SK-N-SH (cell line): Measurements from ENCODE around the gene MYEOV. TPM values are rescaled to one million over a fixed set of nuclear protein-coding genes. Genes with fewer than 3 reads are reported as not detected.

Experiments used
- CTCF ChIA-PET: fragments of 300-600, 350-600 bp; formaldehyde crosslinking; extraction: SDS; loops from one replicate; lab custom pipeline; 2021; lab: Yijun Ruan, JAX
- POLR2A ChIA-PET: fragments of 350-600 bp; sonication (Branson Sonifier 250); formaldehyde crosslinking; extraction: SDS; loops from one replicate; lab custom pipeline; 2020; ENCODE audit warnings: antibody characterized with exemption, inconsistent platforms; lab: Yijun Ruan, JAX
- DNase-seq: peaks from one replicate; pipeline ENCODE4 v3.0.0; 2012
- H2AFZ ChIP-seq: fragments of 200-600 bp; sonication (generic); 2 replicates; pipeline ENCODE4 v1.8.1; 2016; ENCODE audit warnings: antibody characterized with exemption, mild to moderate bottlenecking, low read depth
- H3F3A ChIP-seq: fragments of 200-600 bp; sonication (generic); replicated peaks from 2 replicates; pipeline ENCODE3; 2016; ENCODE audit warnings: antibody characterized with exemption, mild to moderate bottlenecking; ENCODE audit not compliant: insufficient read depth
- H3K27ac ChIP-seq, 2 experiments: fragments of 200-500 bp in 1 of 2; fragments of 200-600 bp in 1 of 2; sonication (Bioruptor generic) in 1 of 2; sonication (generic), shearing (Covaris generic) in 1 of 2; 2 replicates each; pipeline versions ENCODE4 v1.5.1 to v1.6.1; 2014 to 2016; ENCODE audit warnings: low read depth in 2 of 2, inconsistent platforms in 1 of 2, low read length in 1 of 2, mild to moderate bottlenecking in 1 of 2, mixed read lengths in 1 of 2
- H3K27me3 ChIP-seq: fragments of 200-600 bp; sonication (generic), shearing (Covaris generic); 2 replicates; pipeline ENCODE4 v1.6.1; 2016; ENCODE audit warnings: mixed run types; ENCODE audit not compliant: insufficient read depth
- H3K36me3 ChIP-seq, 2 experiments: fragments of 200-500 bp in 1 of 2; fragments of 200-600 bp in 1 of 2; sonication (Bioruptor generic) in 1 of 2; sonication (generic) in 1 of 2; replicated peaks in 1 of 2; 2 replicates each; pipeline versions ENCODE3 to v1.5.1; 2014 to 2016; ENCODE audit warnings: low read length in 1 of 2, mild to moderate bottlenecking in 1 of 2; ENCODE audit not compliant: insufficient read depth in 2 of 2, control insufficient read depth in 1 of 2
- H3K4me1 ChIP-seq, 2 experiments: fragments of 200-500 bp in 1 of 2; fragments of 200-600 bp in 1 of 2; sonication (Bioruptor generic) in 1 of 2; sonication (generic), shearing (Covaris generic) in 1 of 2; 2 replicates each; pipeline versions ENCODE4 v1.5.1 to v1.6.1; 2014 to 2016; ENCODE audit warnings: low read depth in 1 of 2, low read length in 1 of 2, mixed run types in 1 of 2; ENCODE audit not compliant: insufficient read depth in 2 of 2, control insufficient read depth in 1 of 2
- H3K4me2 ChIP-seq: fragments of 200-600 bp; sonication (generic), shearing (Covaris generic); 2 replicates; pipeline ENCODE4 v1.6.1; 2017; ENCODE audit warnings: mixed run types
- H3K4me3 ChIP-seq, 2 experiments: fragments of 200-500 bp in 1 of 2; fragments of 200-600 bp in 1 of 2; sonication (Bioruptor generic) in 1 of 2; sonication (generic), shearing (Covaris generic) in 1 of 2; 2 replicates each; pipeline versions ENCODE4 v1.5.1 to v1.8.1; 2014 to 2016; ENCODE audit warnings: low read depth in 2 of 2, inconsistent platforms in 1 of 2, low read length in 1 of 2, mild to moderate bottlenecking in 1 of 2, mixed read lengths in 1 of 2, moderate library complexity in 1 of 2
- H3K79me2 ChIP-seq: fragments of 200-600 bp; sonication (generic); 2 replicates; pipeline ENCODE4 v1.8.1; 2017; ENCODE audit warnings: mild to moderate bottlenecking; ENCODE audit not compliant: insufficient read depth
- H3K9ac ChIP-seq: fragments of 200-600 bp; sonication (generic); 2 replicates; pipeline ENCODE4 v1.6.1; 2017; ENCODE audit warnings: mixed run types
- H3K9me2 ChIP-seq: fragments of 200-600 bp; sonication (generic); 2 replicates; pipeline ENCODE4 v1.6.1; 2017; ENCODE audit warnings: mixed run types
- H3K9me3 ChIP-seq: fragments of 200-600 bp; sonication (generic); 2 replicates; pipeline ENCODE4 v1.6.1; 2017; ENCODE audit warnings: mixed run types, mild to moderate bottlenecking, moderate library complexity
- H4K20me1 ChIP-seq: fragments of 200-600 bp; sonication (generic); 2 replicates; pipeline ENCODE4 v1.6.1; 2017; ENCODE audit warnings: mild to moderate bottlenecking, mixed run types; ENCODE audit not compliant: insufficient read depth
- CHD2 ChIP-seq: fragments of 150-350 bp; IDR thresholded peaks from 2 replicates; pipeline ENCODE4 v1.6.1; 2018; ENCODE audit warnings: low read length; ENCODE audit not compliant: partially characterized antibody
- ELF1 ChIP-seq: IDR thresholded peaks from 2 replicates; pipeline ENCODE4 v1.4.0; 2012
- EP300 ChIP-seq, 2 experiments: IDR thresholded peaks; 2 replicates each; pipeline versions ENCODE4 v1.4.0 to v1.6.1; 2012; ENCODE audit warnings: borderline replicate concordance in 1 of 2, low read depth in 1 of 2, low read length in 1 of 2
- GATA2 ChIP-seq: sonication (generic); formaldehyde crosslinking; IDR thresholded peaks from 2 replicates; pipeline ENCODE4 v1.5.0; 2020; ENCODE audit warnings: mild to moderate bottlenecking, missing genetic modification reagents
- JUND ChIP-seq: IDR thresholded peaks from 2 replicates; pipeline ENCODE4 v1.4.0; 2012
- MAX ChIP-seq: IDR thresholded peaks from 2 replicates; pipeline ENCODE4 v1.4.0; 2012; ENCODE audit warnings: low read depth
- MEF2A ChIP-seq: IDR thresholded peaks from 2 replicates; pipeline ENCODE4 v1.4.0; 2012; ENCODE audit warnings: low read depth, borderline replicate concordance
- MXI1 ChIP-seq: IDR thresholded peaks from 2 replicates; pipeline ENCODE4 v1.6.1; 2012; ENCODE audit warnings: mild to moderate bottlenecking, low read depth, low read length, improper control_type of control experiment
- NRF1 ChIP-seq: IDR thresholded peaks from 2 replicates; pipeline ENCODE4 v1.6.1; 2012; ENCODE audit warnings: low read depth, mild to moderate bottlenecking, low read length
- RCOR1 ChIP-seq: fragments of 150-350 bp; IDR thresholded peaks from 2 replicates; pipeline ENCODE4 v1.6.1; 2017; ENCODE audit warnings: antibody characterized with exemption, low read length
- RXRA ChIP-seq: IDR thresholded peaks from 2 replicates; pipeline ENCODE4 v1.4.0; 2012; ENCODE audit warnings: low read depth, mild to moderate bottlenecking, borderline replicate concordance
- SIN3A ChIP-seq: IDR thresholded peaks from 2 replicates; pipeline ENCODE4 v1.6.1; 2012; ENCODE audit warnings: low read depth, mild to moderate bottlenecking, low read length, moderate library complexity, borderline replicate concordance
- SMC3 ChIP-seq: IDR thresholded peaks from 2 replicates; pipeline ENCODE4 v1.6.1; 2012; ENCODE audit warnings: low read depth, low read length, improper control_type of control experiment
- TAF1 ChIP-seq: IDR thresholded peaks from 2 replicates; pipeline ENCODE4 v1.6.1; 2012; ENCODE audit warnings: low read depth, mild to moderate bottlenecking, low read length, moderate library complexity, borderline replicate concordance
- TCF12 ChIP-seq: IDR thresholded peaks from 2 replicates; pipeline ENCODE4 v1.4.0; 2012
- TEAD4 ChIP-seq: IDR thresholded peaks from 2 replicates; pipeline ENCODE4 v1.4.0; 2012; ENCODE audit warnings: mild to moderate bottlenecking, borderline replicate concordance; ENCODE audit not compliant: insufficient read depth
- WGBS: methylation state at CpG from one replicate; pipeline ENCODE4 v1.1.6; 2017; ENCODE audit warnings: low lambda C conversion rate; 5-methylcytosine and 5-hydroxymethylcytosine counted together
- polyA plus RNA-seq, 3 experiments: library from polyadenylated mRNA; depleted of rRNA; stranded (reverse); fragments of >200 nt; gene quantifications; 2 replicates each; pipeline ENCODE4 v1.2.3, GENCODE V29; 2012
- TF ChIP-seq, protein P1 (sequence below): IDR thresholded peaks from 2 replicates; pipeline ENCODE4 v1.4.0; 2012; ENCODE audit warnings: low read depth, borderline replicate concordance

MYEOV gene
- polyA plus RNA-seq, 1 of the 3 experiments (the other 2 are of a cell fraction), result 3.0 TPM

DNA sequence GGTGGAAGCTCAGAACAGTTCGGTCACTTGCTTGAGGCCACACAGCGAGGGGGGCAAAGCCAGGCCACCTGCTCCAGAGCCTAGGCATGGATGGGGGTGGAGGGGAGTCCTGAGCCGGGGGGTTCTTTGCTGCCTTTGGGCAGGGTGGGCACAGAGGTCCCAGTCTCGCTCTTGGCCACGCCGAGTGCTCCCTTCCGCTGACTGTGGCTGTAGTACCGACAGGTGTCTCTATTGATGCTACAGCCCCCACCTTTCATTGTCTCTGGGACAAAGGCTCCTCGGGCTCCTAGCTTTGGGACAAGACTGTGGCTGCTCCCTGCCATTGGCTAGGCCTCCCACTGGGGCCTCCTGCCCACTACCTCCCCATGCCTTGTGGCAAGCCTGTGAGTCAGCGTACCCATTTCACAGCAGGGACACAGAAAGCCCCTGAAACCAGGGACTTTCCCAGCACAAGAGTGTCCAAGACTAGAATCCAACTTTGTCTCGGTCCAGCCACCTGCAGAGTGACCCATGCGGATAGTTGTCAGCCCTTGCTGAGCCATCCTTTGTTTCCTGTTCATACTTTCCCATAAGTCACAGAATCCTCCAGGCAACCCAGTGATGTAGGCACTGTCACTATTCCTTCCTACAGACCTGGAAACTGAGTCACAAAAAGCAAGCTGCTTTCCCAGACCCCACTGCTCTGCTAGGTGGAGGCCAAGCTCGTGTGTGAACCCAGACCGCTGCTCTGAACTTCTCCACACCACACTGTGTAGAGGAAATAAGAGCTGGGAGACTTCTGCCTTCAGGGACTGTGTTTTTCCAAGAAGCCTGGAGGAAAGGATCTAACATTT, 17.2 kb downstream of the MYEOV start:
- Histone ChIP-seq H3K9me3 (no peaks in the 10 kb centered on the region), H3K27me3 (no peaks in the 10 kb centered on the region), H3K9me2 (no peaks in the 10 kb centered on the region), H2AFZ (no peak overlapping the region), H3K4me3 (no peak overlapping the region), H4K20me1 (no peaks in the 10 kb centered on the region), H3K79me2 (no peaks in the 10 kb centered on the region), H3F3A (no peaks in the 10 kb centered on the region), H3K36me3 (no peaks in the 10 kb centered on the region), H3K4me1 (peaks cover 0 to 30% of the 10 kb centered on the region in 2 experiments; a peak in 2 of 4 replicates), H3K27ac (no peak overlapping the region), H3K9ac (no peak overlapping the region), H3K4me2 (no peak overlapping the region)
- CTCF ChIA-PET, result no interaction called here
- TF ChIP-seq, protein P1, sequence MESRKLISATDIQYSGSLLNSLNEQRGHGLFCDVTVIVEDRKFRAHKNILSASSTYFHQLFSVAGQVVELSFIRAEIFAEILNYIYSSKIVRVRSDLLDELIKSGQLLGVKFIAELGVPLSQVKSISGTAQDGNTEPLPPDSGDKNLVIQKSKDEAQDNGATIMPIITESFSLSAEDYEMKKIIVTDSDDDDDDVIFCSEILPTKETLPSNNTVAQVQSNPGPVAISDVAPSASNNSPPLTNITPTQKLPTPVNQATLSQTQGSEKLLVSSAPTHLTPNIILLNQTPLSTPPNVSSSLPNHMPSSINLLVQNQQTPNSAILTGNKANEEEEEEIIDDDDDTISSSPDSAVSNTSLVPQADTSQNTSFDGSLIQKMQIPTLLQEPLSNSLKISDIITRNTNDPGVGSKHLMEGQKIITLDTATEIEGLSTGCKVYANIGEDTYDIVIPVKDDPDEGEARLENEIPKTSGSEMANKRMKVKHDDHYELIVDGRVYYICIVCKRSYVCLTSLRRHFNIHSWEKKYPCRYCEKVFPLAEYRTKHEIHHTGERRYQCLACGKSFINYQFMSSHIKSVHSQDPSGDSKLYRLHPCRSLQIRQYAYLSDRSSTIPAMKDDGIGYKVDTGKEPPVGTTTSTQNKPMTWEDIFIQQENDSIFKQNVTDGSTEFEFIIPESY, result no peak
- TF ChIP-seq CHD2 (no peak), RCOR1 (no peak), JUND (no peak), EP300 (IDR thresholded peaks at IDR 0.05; ENCODE audit: borderline replicate concordance in 1 of 2, low read depth in 1 of 2, low read length in 1 of 2) (no peak), TEAD4 (no peak), GATA2 (CRISPR knock-in tag) (no peak), RXRA (no peak), SIN3A (no peak), TAF1 (no peak), NRF1 (no peak), TCF12 (no peak), ELF1 (no peak), MAX (no peak), MXI1 (no peak), MEF2A (no peak), SMC3 (no peak)
- DNase-seq, result no peak
- WGBS, result 95% methylated on average over 11 of the region's 14 CpGs
- POLR2A ChIA-PET, result interaction anchor here (0.7 kb wide), 1 partner anchor 199 kb away, joined by 3 read pairs; no protein-coding TSS in a partner anchor
